Thymus (tissue), 14 donors: ENCODE measurements around the gene CDK11A. TPM values are rescaled to one million over a fixed set of nuclear protein-coding genes. Genes with fewer than 3 reads are reported as not detected.
"Not testable (repeated sequence)": the region's sequence is repeated elsewhere in the genome, so short reads cannot be mapped to it uniquely, and the experiment has no call there.

Experiments used
- DNase-seq, 9 donors: peaks; one replicate each; pipeline ENCODE4 v3.0.0-alpha.2; 2013; ENCODE audit warnings: low spot score in 9 of 9, low read depth in 6 of 9, missing footprints in 1 of 9
- H3K27ac ChIP-seq, 2 donors: one replicate each; pipeline ENCODE4 v1.5.1; 2013; ENCODE audit warnings: control low read depth in 1 of 2, low read depth in 1 of 2, low read length in 1 of 2, mild to moderate bottlenecking in 1 of 2, moderate library complexity in 1 of 2
- H3K27me3 ChIP-seq, 2 donors: one replicate each; pipeline ENCODE4 v1.5.1; 2013; ENCODE audit warnings: low read length in 1 of 2; ENCODE audit not compliant: control insufficient read depth in 2 of 2, insufficient read depth in 1 of 2
- H3K36me3 ChIP-seq, 2 donors: one replicate each; pipeline ENCODE4 v1.5.1; 2013; ENCODE audit warnings: low read length in 1 of 2, mild to moderate bottlenecking in 1 of 2, moderate library complexity in 1 of 2; ENCODE audit not compliant: control insufficient read depth in 2 of 2, insufficient read depth in 2 of 2
- H3K4me1 ChIP-seq, 2 donors: one replicate each; pipeline ENCODE4 v1.5.1; 2013; ENCODE audit warnings: low read length in 2 of 2; ENCODE audit not compliant: control insufficient read depth in 2 of 2, insufficient read depth in 2 of 2
- H3K4me3 ChIP-seq, 2 donors: one replicate each; pipeline ENCODE4 v1.5.1; 2013; ENCODE audit warnings: low read length in 2 of 2, control low read depth in 1 of 2, mild to moderate bottlenecking in 1 of 2
- H3K9me3 ChIP-seq, 2 donors: one replicate each; pipeline ENCODE4 v1.5.1; 2013; ENCODE audit warnings: low read length in 1 of 2, mild to moderate bottlenecking in 1 of 2; ENCODE audit not compliant: control insufficient read depth in 2 of 2, insufficient read depth in 1 of 2
- WGBS: extraction: QIAGEN DNeasy Blood & Tissue Kit; methylation state at CpG from one replicate; pipeline ENCODE4 v1.1.7; 2013; 5-methylcytosine and 5-hydroxymethylcytosine counted together
- long read RNA-seq, 10 donors: transcript quantifications; one replicate each; lab custom pipeline, GENCODE V29; 2026
- polyA plus RNA-seq: library from polyadenylated mRNA; stranded (reverse); fragments of 200-250 nt; gene quantifications from one replicate; pipeline ENCODE4 v1.2.3, GENCODE V29; 2013
- total RNA-seq: library from RNA; stranded (reverse); fragments of 120-200 nt; gene quantifications from one replicate; pipeline ENCODE4 v1.2.4, GENCODE V29; 2013
- donor health status: healthy.

CDK11A gene
- total RNA-seq = 19.8 TPM
- polyA plus RNA-seq = 52.2 TPM
- long read RNA-seq, donor 1 = 0 reads
- long read RNA-seq, donor 2, partial matches to known transcripts = 21 of 26 reads
- long read RNA-seq, donor 2, other reads (novel, unspliced or antisense) = 0 of 26 reads
- long read RNA-seq, donor 3, partial matches to known transcripts = 11 of 12 reads
- long read RNA-seq, donor 3, other reads (novel, unspliced or antisense) = 0 of 12 reads
- long read RNA-seq, donor 4, partial matches to known transcripts = 7 of 8 reads
- long read RNA-seq, donor 4, other reads (novel, unspliced or antisense) = 0 of 8 reads
- long read RNA-seq, donor 5, partial matches to known transcripts = 18 of 21 reads
- long read RNA-seq, donor 5, other reads (novel, unspliced or antisense) = 0 of 21 reads
- long read RNA-seq, donor 6, partial matches to known transcripts = 0 of 3 reads
- long read RNA-seq, donor 6, other reads (novel, unspliced or antisense) = 0 of 3 reads
- long read RNA-seq, donor 7, partial matches to known transcripts = 12 of 14 reads
- long read RNA-seq, donor 7, other reads (novel, unspliced or antisense) = 0 of 14 reads
- long read RNA-seq, donor 8, partial matches to known transcripts = 0 of 1 reads
- long read RNA-seq, donor 8, other reads (novel, unspliced or antisense) = 0 of 1 reads
- long read RNA-seq, donor 9, partial matches to known transcripts = 0 of 1 reads
- long read RNA-seq, donor 9, other reads (novel, unspliced or antisense) = 0 of 1 reads
- long read RNA-seq, donor 10, partial matches to known transcripts = 7 of 7 reads
- long read RNA-seq, donor 10, other reads (novel, unspliced or antisense) = 0 of 7 reads

- peak within 1 kb of the TSS; percentile 44 to 73 for H3K4me3 ChIP-seq
- H3K9me3 ChIP-seq, H3K27me3 ChIP-seq, H3K4me1 ChIP-seq: not testable (repeated sequence)
- H3K27ac ChIP-seq = peak within 1 kb of the TSS; percentile 80 to 90
- under 1% methylated on average over 48 of the region's 78 CpGs for WGBS
- H3K36me3 ChIP-seq = peaks cover 5 to 20% of the 10 kb centered on the region in 2 donors
- DNase-seq = peak; percentile 90 to 100 (median 100)
Measured at GRCh38 chr1:1724035-1724864, at the start of gene CDK11A. Gene CDK11A (minus strand): TSS chr1:1724357. CDS start chr1:1722818, 1,539 bp downstream.

- Histone ChIP-seq H3K36me3 (peaks cover 6 to 17% of the 10 kb centered on the region in 2 donors), H3K27ac (no peak overlapping the region), H3K4me1 (peaks cover 15 to 26% of the 10 kb centered on the region in 2 donors), H3K9me3 (peaks cover 0 to 16% of the 10 kb centered on the region in 2 donors), H3K27me3 (no peaks in the 10 kb centered on the region), H3K4me3 (no peak overlapping the region)
- no peak for DNase-seq
- WGBS = 99% methylated on average over 4 of the region's 4 CpGs
Measured at GRCh38 chr1:1773874-1774273, 49.7 kb upstream of the CDK11A start.

GRCh38 chr1:1771096-1771495 lies 46.9 kb upstream of the CDK11A start:
- H3K4me1 ChIP-seq = peaks cover 6 to 9% of the 10 kb centered on the region in 2 donors
- no peaks in the 10 kb centered on the region for H3K27me3 ChIP-seq
- H3K4me3 ChIP-seq = no peak overlapping the region
- no peak overlapping the region for H3K27ac ChIP-seq
- over 99% methylated on average over 3 of the region's 3 CpGs for WGBS
- no peak for DNase-seq
- H3K9me3 ChIP-seq = peaks cover 0 to 16% of the 10 kb centered on the region in 2 donors
- peaks cover 9 to 23% of the 10 kb centered on the region in 2 donors for H3K36me3 ChIP-seq

- 96% methylated on average over 3 of the region's 3 CpGs for WGBS
- H3K27me3 ChIP-seq = no peaks in the 10 kb centered on the region
- peaks cover 0 to 16% of the 10 kb centered on the region in 2 donors for H3K9me3 ChIP-seq
- no peak overlapping the region for H3K27ac ChIP-seq
- DNase-seq = no peak
- H3K36me3 ChIP-seq = peaks cover 11 to 26% of the 10 kb centered on the region in 2 donors
- no peaks in the 10 kb centered on the region for H3K4me1 ChIP-seq
- H3K4me3 ChIP-seq = no peak overlapping the region
Measured at GRCh38 chr1:1770102-1770501, 45.9 kb upstream of the CDK11A start.

- no peaks in the 10 kb centered on the region for H3K27me3 ChIP-seq
- WGBS = 98% methylated on average over 7 of the region's 7 CpGs
- no peak for DNase-seq
- peaks cover 25 to 34% of the 10 kb centered on the region in 2 donors for H3K36me3 ChIP-seq
- H3K4me1 ChIP-seq = no peaks in the 10 kb centered on the region
- H3K4me3 ChIP-seq = no peak overlapping the region
- H3K27ac ChIP-seq = no peak overlapping the region
- peaks cover 0 to 16% of the 10 kb centered on the region in 2 donors for H3K9me3 ChIP-seq
Measured at GRCh38 chr1:1768249-1768992, 44.3 kb upstream of the CDK11A start.

- Histone ChIP-seq H3K27me3 (no peaks in the 10 kb centered on the region), H3K36me3 (peaks cover 43 to 48% of the 10 kb centered on the region in 2 donors), H3K4me3 (no peak overlapping the region), H3K4me1 (no peaks in the 10 kb centered on the region), H3K9me3 (peaks cover 0 to 8% of the 10 kb centered on the region in 2 donors), H3K27ac (no peak overlapping the region)
- no peak for DNase-seq
- 93% methylated on average over 23 of the region's 23 CpGs for WGBS
Measured at GRCh38 chr1:1764876-1765470, 40.8 kb upstream of the CDK11A start.

GRCh38 chr1:1763657-1764621 lies 39.8 kb upstream of the CDK11A start:
- no peak overlapping the region for H3K27ac ChIP-seq
- no peak for DNase-seq
- WGBS = 94% methylated on average over 32 of the region's 32 CpGs
- no peak overlapping the region for H3K4me3 ChIP-seq
- no peaks in the 10 kb centered on the region for H3K27me3 ChIP-seq
- H3K36me3 ChIP-seq = peaks cover 49 to 58% of the 10 kb centered on the region in 2 donors
- peaks cover 0 to under 1% of the 10 kb centered on the region in 2 donors for H3K9me3 ChIP-seq
- no peaks in the 10 kb centered on the region for H3K4me1 ChIP-seq
